H9 (cell line): ENCODE measurements around the gene SLC6A19. TPM values are rescaled to one million over a fixed set of nuclear protein-coding genes. Genes with fewer than 3 reads are reported as not detected.

Experiments used
- DNase-seq: peaks from one replicate; pipeline ENCODE4 v3.0.0-alpha.2; 2017
- H2AFZ ChIP-seq: one replicate; pipeline ENCODE4 v1.6.1; 2013; ENCODE audit warnings: mild to moderate bottlenecking, low read length, control low read depth, moderate library complexity
- H2AK5ac ChIP-seq: 2 replicates; pipeline ENCODE4 v1.6.1; 2013; ENCODE audit warnings: low read length, control low read depth, mixed read lengths; ENCODE audit not compliant: insufficient read length
- H2BK120ac ChIP-seq: one replicate; pipeline ENCODE4 v1.6.1; 2013; ENCODE audit warnings: low read depth, mild to moderate bottlenecking, low read length, control low read depth, inconsistent platforms; ENCODE audit not compliant: poor library complexity, severe bottlenecking
- H2BK12ac ChIP-seq: 2 replicates; pipeline ENCODE4 v1.6.1; 2013; ENCODE audit warnings: low read length, control low read depth, mixed read lengths, low read depth; ENCODE audit not compliant: insufficient read length
- H2BK15ac ChIP-seq: 2 replicates; pipeline ENCODE4 v1.6.1; 2013; ENCODE audit warnings: low read depth, low read length, control low read depth
- H2BK20ac ChIP-seq: one replicate; pipeline ENCODE4 v1.6.1; 2013; ENCODE audit warnings: low read depth, mild to moderate bottlenecking, low read length, control low read depth, inconsistent platforms; ENCODE audit not compliant: poor library complexity, severe bottlenecking
- H2BK5ac ChIP-seq: 2 replicates; pipeline ENCODE4 v1.6.1; 2013; ENCODE audit warnings: low read length, control low read depth, mixed read lengths; ENCODE audit not compliant: insufficient read length
- H3K14ac ChIP-seq: 2 replicates; pipeline ENCODE4 v1.6.1; 2013; ENCODE audit warnings: low read length, control low read depth; ENCODE audit not compliant: insufficient read depth
- H3K18ac ChIP-seq: 2 replicates; pipeline ENCODE4 v1.6.1; 2013; ENCODE audit warnings: low read depth, mild to moderate bottlenecking, mixed read lengths, low read length, control low read depth; ENCODE audit not compliant: insufficient read length
- H3K23ac ChIP-seq: 2 replicates; pipeline ENCODE4 v1.6.1; 2013; ENCODE audit warnings: low read length, control low read depth, mixed read lengths, low read depth; ENCODE audit not compliant: insufficient read length
- H3K23me2 ChIP-seq: 2 replicates; pipeline ENCODE4 v1.6.1; 2013; ENCODE audit warnings: low read depth, mild to moderate bottlenecking, mixed read lengths, low read length, control low read depth; ENCODE audit not compliant: insufficient read length, poor library complexity, severe bottlenecking
- H3K27ac ChIP-seq: 2 replicates; pipeline ENCODE4 v1.5.1; 2013; ENCODE audit warnings: low read length, control low read depth, mixed read lengths, low read depth; ENCODE audit not compliant: insufficient read length
- H3K27me3 ChIP-seq: 2 replicates; pipeline ENCODE4 v1.6.1; 2013; ENCODE audit warnings: low read length, control low read depth, inconsistent platforms; ENCODE audit not compliant: insufficient read depth
- H3K4ac ChIP-seq: 2 replicates; pipeline ENCODE4 v1.6.1; 2013; ENCODE audit warnings: low read depth, mild to moderate bottlenecking, control low read depth, inconsistent platforms, low read length, moderate library complexity
- H3K4me1 ChIP-seq: 2 replicates; pipeline ENCODE4 v1.6.1; 2013; ENCODE audit warnings: low read length, control low read depth, inconsistent platforms; ENCODE audit not compliant: insufficient read depth
- H3K4me2 ChIP-seq: 2 replicates; pipeline ENCODE4 v1.6.1; 2013; ENCODE audit warnings: low read length, control low read depth, mixed read lengths; ENCODE audit not compliant: insufficient read length, insufficient read depth
- H3K56ac ChIP-seq: 2 replicates; pipeline ENCODE4 v1.6.1; 2013; ENCODE audit warnings: low read depth, mild to moderate bottlenecking, mixed read lengths, low read length, control low read depth; ENCODE audit not compliant: insufficient read length
- H3K79me1 ChIP-seq: 2 replicates; pipeline ENCODE4 v1.6.1; 2013; ENCODE audit warnings: low read depth, mild to moderate bottlenecking, moderate library complexity, low read length, control low read depth, inconsistent platforms; ENCODE audit not compliant: insufficient read depth, poor library complexity, severe bottlenecking
- H3K79me2 ChIP-seq: 2 replicates; pipeline ENCODE4 v1.6.1; 2013; ENCODE audit warnings: low read length, control low read depth, inconsistent platforms; ENCODE audit not compliant: insufficient read depth
- H3K9ac ChIP-seq: 2 replicates; pipeline ENCODE4 v1.6.1; 2013; ENCODE audit warnings: low read length, control low read depth, mixed read lengths; ENCODE audit not compliant: insufficient read length; ENCODE audit errors: extremely low read depth
- H3K9me3 ChIP-seq: one replicate; pipeline ENCODE4 v1.6.1; 2013; ENCODE audit warnings: low read depth, low read length, inconsistent platforms; ENCODE audit not compliant: control insufficient read depth
- H3T11ph ChIP-seq: one replicate; pipeline ENCODE4 v1.6.1; 2013; ENCODE audit warnings: mild to moderate bottlenecking, low read length, control low read depth, inconsistent platforms
- H4K20me1 ChIP-seq: one replicate; pipeline ENCODE4 v1.6.1; 2013; ENCODE audit not compliant: control insufficient read depth, insufficient read length, insufficient read depth
- H4K5ac ChIP-seq: 2 replicates; pipeline ENCODE4 v1.6.1; 2013; ENCODE audit warnings: low read depth, mild to moderate bottlenecking, mixed read lengths, low read length, control low read depth; ENCODE audit not compliant: insufficient read length
- H4K8ac ChIP-seq: replicated peaks from 2 replicates; pipeline ENCODE4 v1.6.1; 2013; ENCODE audit warnings: low read length, control low read depth, mixed read lengths, low read depth; ENCODE audit not compliant: insufficient read length
- H4K91ac ChIP-seq: 2 replicates; pipeline ENCODE4 v1.6.1; 2013; ENCODE audit warnings: low read depth, mild to moderate bottlenecking, moderate library complexity, mixed read lengths, low read length, control low read depth; ENCODE audit not compliant: insufficient read length
- H3K27ac Mint-ChIP-seq, 3 experiments: 2 replicates in 2 of 3; 3 replicates in 1 of 3; pipeline ENCODE4 v1.8.0; 2020 to 2021; ENCODE audit warnings: mixed read lengths in 3 of 3, mild to moderate bottlenecking in 1 of 3, moderate library complexity in 1 of 3
- H3K27me3 Mint-ChIP-seq: 2 replicates; pipeline ENCODE4 v1.8.0; 2021; ENCODE audit warnings: low read depth, mild to moderate bottlenecking, moderate library complexity, mixed read lengths
- H3K36me3 Mint-ChIP-seq, 3 experiments: 2 replicates in 2 of 3; 3 replicates in 1 of 3; pipeline ENCODE4 v1.8.0; 2020 to 2021; ENCODE audit warnings: low read depth in 3 of 3, mixed read lengths in 3 of 3; ENCODE audit not compliant: insufficient read depth in 1 of 3
- H3K4me1 Mint-ChIP-seq, 2 experiments: 2 replicates each; pipeline ENCODE4 v1.8.0; 2020; ENCODE audit warnings: mixed read lengths in 2 of 2
- H3K4me3 Mint-ChIP-seq, 2 experiments: 2 replicates in 1 of 2; 3 replicates in 1 of 2; pipeline ENCODE4 v1.8.0; 2020 to 2021; ENCODE audit warnings: mild to moderate bottlenecking in 2 of 2, mixed read lengths in 2 of 2, moderate library complexity in 1 of 2
- H3K9me3 Mint-ChIP-seq, 2 experiments: 2 replicates in 1 of 2; 3 replicates in 1 of 2; pipeline ENCODE4 v1.8.0; 2020; ENCODE audit warnings: mild to moderate bottlenecking in 2 of 2, mixed read lengths in 2 of 2, moderate library complexity in 1 of 2
- CTCF ChIP-seq: fragments of 200-600 bp; sonication (generic); conservative IDR thresholded peaks from 3 replicates; pipeline ENCODE4 v1.8.0; 2021; ENCODE audit warnings: antibody characterized with exemption, mild to moderate bottlenecking
- WGBS: extraction: QIAGEN DNeasy Blood & Tissue Kit; methylation state at CpG from one replicate; pipeline ENCODE4 v1.1.7; 2013; ENCODE audit warnings: missing lambda C conversion rate, low lambda C conversion rate, mixed read lengths; ENCODE audit not compliant: insufficient read length; ENCODE audit errors: extremely low coverage; 5-methylcytosine and 5-hydroxymethylcytosine counted together
- total RNA-seq: library from RNA; stranded (reverse); gene quantifications from 2 replicates; pipeline ENCODE4 v1.2.1, GENCODE V29; 2021

The SLC6A19 gene
- total RNA-seq, 1 experiment from 2014 or later = not detected

DNA sequence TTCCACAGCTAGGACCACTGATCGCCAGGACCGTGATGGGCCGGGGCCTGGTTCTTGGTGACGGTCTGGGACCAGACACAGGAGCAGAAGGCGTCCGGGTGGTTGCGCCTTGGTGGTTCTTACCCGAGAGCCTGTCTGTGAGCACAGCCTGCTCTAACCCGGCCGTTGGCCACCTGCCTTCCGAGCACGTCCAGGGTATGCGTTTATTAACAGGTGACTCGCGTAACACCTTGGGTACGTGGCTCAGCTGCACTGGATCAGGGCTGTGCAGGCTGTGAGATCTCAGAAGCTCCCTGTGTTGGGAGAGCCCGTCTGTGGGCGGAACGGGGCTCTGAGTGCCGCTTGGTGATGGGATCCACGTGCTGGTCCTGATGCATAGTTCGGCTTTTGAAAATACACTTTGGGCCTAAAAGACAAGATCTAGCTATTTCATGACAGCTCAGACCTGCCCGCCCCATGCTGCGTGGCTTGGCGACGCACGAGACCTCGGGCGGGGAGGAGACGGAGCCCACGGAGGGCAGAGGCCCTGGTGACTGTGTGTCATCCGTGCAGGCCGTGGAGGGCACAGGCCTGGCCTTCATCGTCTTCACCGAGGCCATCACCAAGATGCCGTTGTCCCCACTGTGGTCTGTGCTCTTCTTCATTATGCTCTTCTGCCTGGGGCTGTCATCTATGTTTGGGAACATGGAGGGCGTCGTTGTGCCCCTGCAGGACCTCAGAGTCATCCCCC lies 17.1 kb downstream of the SLC6A19 start:
- no peaks in the 10 kb centered on the region for H3K79me2 ChIP-seq
- no peak overlapping the region for H3K4me3 Mint-ChIP-seq
- no peaks in the 10 kb centered on the region for H4K20me1 ChIP-seq
- no peaks in the 10 kb centered on the region for H3K9me3 ChIP-seq
- peaks cover 10% of the 10 kb centered on the region for H3K27me3 Mint-ChIP-seq
- H3K14ac ChIP-seq = peak overlapping the region; percentile 7; the same call in 1 of the 2 replicates
- H3K4me1 Mint-ChIP-seq = peaks cover 3 to 6% of the 10 kb centered on the region in 2 experiments; a peak in 2 of 4 replicates
- no peak overlapping the region for H2BK5ac ChIP-seq
- H2BK15ac ChIP-seq = no peak overlapping the region
- H2BK20ac ChIP-seq = no peak overlapping the region
- H4K8ac ChIP-seq = no peak overlapping the region
- H3K18ac ChIP-seq = no peak overlapping the region
- H3T11ph ChIP-seq = no peak overlapping the region
- H2BK12ac ChIP-seq = no peak overlapping the region
- H3K23me2 ChIP-seq = no peaks in the 10 kb centered on the region
- no peak overlapping the region for H3K4me2 ChIP-seq
- H3K56ac ChIP-seq = no peak overlapping the region
- H3K27ac Mint-ChIP-seq = no peak overlapping the region
- WGBS = no CpG with 5 or more reads among the region's 38 CpGs
- TF ChIP-seq CTCF = no peak
- no peak overlapping the region for H2AK5ac ChIP-seq
- no peaks in the 10 kb centered on the region for H3K79me1 ChIP-seq
- H3K9ac ChIP-seq = no peak overlapping the region
- no peak overlapping the region for H3K23ac ChIP-seq
- H4K5ac ChIP-seq = no peak overlapping the region
- DNase-seq = no peak
- no peak overlapping the region for H2BK120ac ChIP-seq
- H3K4ac ChIP-seq = no peak overlapping the region
- H3K27me3 ChIP-seq = no peaks in the 10 kb centered on the region
- H3K36me3 Mint-ChIP-seq = no peaks in the 10 kb centered on the region; a peak in 1 of 7 replicates
- H4K91ac ChIP-seq = no peak overlapping the region
- no peak overlapping the region for H2AFZ ChIP-seq
- no peak overlapping the region for H3K27ac ChIP-seq
- peaks cover 0 to 8% of the 10 kb centered on the region in 2 experiments; a peak in 3 of 5 replicates for H3K9me3 Mint-ChIP-seq
- no peaks in the 10 kb centered on the region for H3K4me1 ChIP-seq
